ENCODE results near the gene MUC13. TPM values are rescaled to one million over a fixed set of nuclear protein-coding genes. Genes with fewer than 3 reads are reported as not detected.

The MUC13 gene
- total RNA-seq, 1 experiment from 2014 or later: 0.04 TPM

DNA sequence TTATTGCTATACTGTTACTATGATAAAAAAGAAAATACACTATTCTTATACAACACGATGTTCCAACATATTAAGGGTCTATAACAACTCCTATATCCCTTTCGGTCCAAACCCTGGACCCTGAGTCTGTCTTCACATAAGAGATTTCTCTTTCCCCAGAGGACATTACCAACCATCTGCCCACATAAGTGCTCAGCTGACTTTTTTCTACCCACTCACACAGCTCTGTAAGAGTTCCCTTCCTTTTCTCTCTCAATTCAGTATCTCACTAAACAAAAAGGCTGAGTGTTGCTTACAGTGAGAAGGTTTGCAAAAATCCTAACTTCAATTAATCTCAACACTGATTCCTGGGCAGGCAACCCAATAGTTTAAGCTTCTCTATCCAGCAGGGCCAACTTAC is 77.9 kb downstream of the MUC13 start:
- H3K36me3 ChIP-seq (ENCODE audit: low read depth, low read length): peaks cover 2% of the 10 kb centered on the region; the same call in 1 of the 2 replicates
- intact Hi-C loops (cut with micrococcal nuclease): no loop called here
- H3K9me3 ChIP-seq (ENCODE audit: low read length): no peaks in the 10 kb centered on the region
- H3K4me1 ChIP-seq (ENCODE audit: insufficient read depth, low read length): peaks cover 20% of the 10 kb centered on the region
- H3K9me2 ChIP-seq (replicated peaks; ENCODE audit: low read length): no peaks in the 10 kb centered on the region
- no peak overlapping the region for H2AFZ ChIP-seq (ENCODE audit: low read length)
- no peak overlapping the region for H3K27ac ChIP-seq (ENCODE audit: low read length)
- H3K4me2 ChIP-seq (ENCODE audit: low read length): no peak overlapping the region
- ATAC-seq (no peak), DNase-seq (no peak)
- no peaks in the 10 kb centered on the region for H3K79me2 ChIP-seq (ENCODE audit: low read length)
- H3K9ac ChIP-seq (ENCODE audit: low read length): no peak overlapping the region
- POLR2A ChIA-PET (ENCODE audit: unreplicated experiment): no interaction called here
- H4K20me1 ChIP-seq (ENCODE audit: low read length): no peaks in the 10 kb centered on the region
- BruUV-seq (replicated peaks): no TSS peak
- no peak for TF ChIP-seq EZH2phosphoT487 (IDR thresholded peaks at IDR 0.05; ENCODE audit: borderline replicate concordance, low read length)
- TF ChIP-seq EZH2 (IDR thresholded peaks at IDR 0.05; ENCODE audit: low read length, unreplicated experiment): no peak
- TF ChIP-seq, protein P1, sequence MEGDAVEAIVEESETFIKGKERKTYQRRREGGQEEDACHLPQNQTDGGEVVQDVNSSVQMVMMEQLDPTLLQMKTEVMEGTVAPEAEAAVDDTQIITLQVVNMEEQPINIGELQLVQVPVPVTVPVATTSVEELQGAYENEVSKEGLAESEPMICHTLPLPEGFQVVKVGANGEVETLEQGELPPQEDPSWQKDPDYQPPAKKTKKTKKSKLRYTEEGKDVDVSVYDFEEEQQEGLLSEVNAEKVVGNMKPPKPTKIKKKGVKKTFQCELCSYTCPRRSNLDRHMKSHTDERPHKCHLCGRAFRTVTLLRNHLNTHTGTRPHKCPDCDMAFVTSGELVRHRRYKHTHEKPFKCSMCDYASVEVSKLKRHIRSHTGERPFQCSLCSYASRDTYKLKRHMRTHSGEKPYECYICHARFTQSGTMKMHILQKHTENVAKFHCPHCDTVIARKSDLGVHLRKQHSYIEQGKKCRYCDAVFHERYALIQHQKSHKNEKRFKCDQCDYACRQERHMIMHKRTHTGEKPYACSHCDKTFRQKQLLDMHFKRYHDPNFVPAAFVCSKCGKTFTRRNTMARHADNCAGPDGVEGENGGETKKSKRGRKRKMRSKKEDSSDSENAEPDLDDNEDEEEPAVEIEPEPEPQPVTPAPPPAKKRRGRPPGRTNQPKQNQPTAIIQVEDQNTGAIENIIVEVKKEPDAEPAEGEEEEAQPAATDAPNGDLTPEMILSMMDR (conservative IDR thresholded peaks at IDR 0.05; ENCODE audit: low read depth, low read length): no peak
- H3K4me3 ChIP-seq (ENCODE audit: low read length): no peak overlapping the region
- no peaks in the 10 kb centered on the region for H3K27me3 ChIP-seq (ENCODE audit: low read length)
- CTCF ChIA-PET: no interaction called here
- no peaks in the 10 kb centered on the region for H3F3A ChIP-seq (ENCODE audit: low read length, unreplicated experiment)

Other genes with a start within 250 kb of the MUC13 start
- 38.4 and 63.5 TPM in 2 replicates for gene UMPS, start 204.3 kb downstream of the MUC13 start, total RNA-seq (2014; rRNA removed)
- 67.2 and 89.4 TPM in 2 replicates for gene ITGB5, start 47.4 kb downstream of the MUC13 start, total RNA-seq (2014; rRNA removed)
- gene HEG1, start 121.2 kb upstream of the MUC13 start, total RNA-seq (2014; rRNA removed): 1.2 and 3.2 TPM in 2 replicates

All from PC-3 (cell line).